ENCODE data around the gene DNAH3.
"Not testable (repeated sequence)": the region's sequence is repeated elsewhere in the genome, so short reads cannot be mapped to it uniquely, and the experiment has no call there.

The DNAH3 gene

DNA sequence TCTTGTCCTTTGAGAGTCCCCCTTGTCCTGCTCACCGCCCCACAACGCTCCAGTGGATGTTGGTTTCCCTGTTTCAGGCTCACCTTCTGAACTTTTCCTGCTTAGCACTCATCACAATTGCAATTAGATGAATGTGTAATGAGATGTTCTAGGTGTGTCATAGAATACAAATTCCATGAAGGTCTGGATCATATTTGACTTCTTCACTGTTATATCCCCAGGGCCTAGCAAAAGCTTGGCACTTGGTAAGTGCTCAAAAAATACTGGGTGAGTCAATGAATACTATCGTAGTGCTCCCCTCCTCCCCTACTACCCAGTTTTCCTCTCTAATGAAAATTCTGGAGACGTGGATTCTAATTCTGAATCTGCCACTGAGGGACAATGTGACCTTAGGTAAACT is 33.1 kb downstream of the DNAH3 start:
- Histone ChIP-seq H3K27ac (no peak overlapping the region), H3K4me3 (no peak overlapping the region)
- TF ChIP-seq, protein P1, sequence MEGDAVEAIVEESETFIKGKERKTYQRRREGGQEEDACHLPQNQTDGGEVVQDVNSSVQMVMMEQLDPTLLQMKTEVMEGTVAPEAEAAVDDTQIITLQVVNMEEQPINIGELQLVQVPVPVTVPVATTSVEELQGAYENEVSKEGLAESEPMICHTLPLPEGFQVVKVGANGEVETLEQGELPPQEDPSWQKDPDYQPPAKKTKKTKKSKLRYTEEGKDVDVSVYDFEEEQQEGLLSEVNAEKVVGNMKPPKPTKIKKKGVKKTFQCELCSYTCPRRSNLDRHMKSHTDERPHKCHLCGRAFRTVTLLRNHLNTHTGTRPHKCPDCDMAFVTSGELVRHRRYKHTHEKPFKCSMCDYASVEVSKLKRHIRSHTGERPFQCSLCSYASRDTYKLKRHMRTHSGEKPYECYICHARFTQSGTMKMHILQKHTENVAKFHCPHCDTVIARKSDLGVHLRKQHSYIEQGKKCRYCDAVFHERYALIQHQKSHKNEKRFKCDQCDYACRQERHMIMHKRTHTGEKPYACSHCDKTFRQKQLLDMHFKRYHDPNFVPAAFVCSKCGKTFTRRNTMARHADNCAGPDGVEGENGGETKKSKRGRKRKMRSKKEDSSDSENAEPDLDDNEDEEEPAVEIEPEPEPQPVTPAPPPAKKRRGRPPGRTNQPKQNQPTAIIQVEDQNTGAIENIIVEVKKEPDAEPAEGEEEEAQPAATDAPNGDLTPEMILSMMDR (IDR thresholded peaks at IDR 0.05), result no peak
- DNase-seq (ENCODE audit: low spot score), result no peak

DNA sequence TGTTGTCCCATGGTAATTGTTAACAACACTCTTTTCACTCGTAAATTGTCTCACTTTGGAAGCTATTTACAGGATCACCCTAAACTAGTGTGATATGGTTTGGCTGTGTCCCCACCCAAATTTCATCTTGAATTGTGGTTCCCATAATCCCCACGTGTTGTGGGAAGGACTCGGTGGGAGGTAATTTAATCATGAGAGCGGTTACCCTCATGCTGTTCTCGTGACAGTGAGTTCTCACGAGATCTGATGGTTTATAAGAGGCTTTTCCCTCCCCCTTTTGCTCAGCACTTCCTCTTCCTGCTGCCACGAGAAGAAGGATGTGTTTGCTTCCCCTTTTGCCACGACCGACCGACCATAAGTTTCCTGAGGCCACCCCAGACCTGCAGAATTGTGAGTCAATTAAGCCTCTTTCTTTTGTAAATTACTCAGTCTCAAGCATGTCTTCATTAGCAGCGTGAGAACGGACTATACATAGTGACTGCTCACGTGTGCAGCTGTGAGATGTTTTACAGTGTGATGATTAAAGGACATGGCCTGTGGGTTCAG is 34.4 kb downstream of the DNAH3 start:
- H3K4me3 ChIP-seq, result peak overlapping the region; percentile 17
- no peak for DNase-seq (ENCODE audit: low spot score)
- TF ChIP-seq, protein P1 (IDR thresholded peaks at IDR 0.05), result no peak

DNA sequence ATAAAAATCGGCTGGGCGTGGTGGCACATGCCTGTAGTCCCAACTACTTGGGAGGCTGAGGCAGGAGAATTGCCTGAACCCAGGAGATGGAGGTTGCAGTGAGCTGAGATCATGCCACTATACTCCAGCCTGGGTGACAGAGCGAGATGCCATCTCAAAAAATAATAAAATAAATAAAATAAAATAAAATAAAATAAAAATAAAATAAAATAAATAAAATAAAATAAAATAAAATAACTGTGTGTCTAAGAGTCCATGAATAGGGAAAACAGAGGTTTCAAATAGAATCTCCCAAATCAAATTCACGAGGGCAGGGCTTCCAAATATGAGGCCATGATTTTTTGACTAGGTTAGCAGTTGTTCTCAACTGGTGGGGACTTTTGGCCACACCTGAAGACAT is 35.1 kb downstream of the DNAH3 start:
- not testable (repeated sequence) for H3K4me3 ChIP-seq; DNase-seq (ENCODE audit: low spot score); H3K27ac ChIP-seq

More for the DNA sequence above, 34.4 kb downstream of the DNAH3 start:
- no peak overlapping the region for H3K27ac ChIP-seq

DNA sequence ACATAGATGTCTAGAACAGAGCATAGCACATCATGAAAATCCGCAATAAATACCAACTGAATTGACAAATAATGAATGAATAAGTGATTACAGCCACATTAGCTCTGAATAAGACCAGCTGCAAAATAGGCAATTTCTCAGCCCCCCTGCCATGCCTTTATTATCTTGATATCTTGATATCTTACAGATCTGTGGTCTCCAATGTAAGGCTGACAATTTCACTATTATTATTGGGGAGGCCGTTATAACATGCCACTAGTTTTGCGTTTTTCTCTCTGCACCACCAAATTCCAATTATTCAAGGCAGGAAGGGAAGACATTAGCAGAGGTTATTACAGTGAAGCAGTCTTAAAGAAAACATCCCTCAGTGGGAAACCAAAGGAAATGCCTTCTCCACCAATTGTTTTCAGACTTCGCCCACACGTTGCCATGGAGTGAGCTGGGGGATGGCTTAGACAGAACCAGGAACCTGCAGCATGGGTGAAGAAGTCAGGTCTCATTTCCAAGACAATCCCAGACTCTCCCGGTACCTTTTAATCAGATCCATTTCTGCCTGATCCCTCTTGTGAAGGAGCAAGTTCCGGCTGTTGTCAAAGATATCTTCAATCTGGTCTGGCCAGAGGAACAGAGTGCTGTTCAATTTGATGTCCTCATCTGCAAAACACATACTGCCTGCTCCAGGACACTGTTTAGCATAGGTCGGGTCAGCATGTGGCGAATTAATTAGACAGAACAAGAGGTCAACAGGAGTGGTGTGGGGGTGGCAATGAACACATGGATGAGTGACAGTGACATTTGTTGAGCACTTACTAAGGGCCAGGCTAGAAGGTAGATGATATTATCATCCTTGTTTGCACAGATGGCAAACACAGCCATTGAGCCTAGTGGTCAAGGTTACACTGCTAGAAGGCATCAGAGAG is 46.4 kb downstream of the DNAH3 start:
- TF ChIP-seq, protein P1 (IDR thresholded peaks at IDR 0.05), result no peak
- Histone ChIP-seq H3K27ac (no peak overlapping the region), H3K4me3 (no peak overlapping the region)
- no peak for DNase-seq (ENCODE audit: low spot score)

DNA sequence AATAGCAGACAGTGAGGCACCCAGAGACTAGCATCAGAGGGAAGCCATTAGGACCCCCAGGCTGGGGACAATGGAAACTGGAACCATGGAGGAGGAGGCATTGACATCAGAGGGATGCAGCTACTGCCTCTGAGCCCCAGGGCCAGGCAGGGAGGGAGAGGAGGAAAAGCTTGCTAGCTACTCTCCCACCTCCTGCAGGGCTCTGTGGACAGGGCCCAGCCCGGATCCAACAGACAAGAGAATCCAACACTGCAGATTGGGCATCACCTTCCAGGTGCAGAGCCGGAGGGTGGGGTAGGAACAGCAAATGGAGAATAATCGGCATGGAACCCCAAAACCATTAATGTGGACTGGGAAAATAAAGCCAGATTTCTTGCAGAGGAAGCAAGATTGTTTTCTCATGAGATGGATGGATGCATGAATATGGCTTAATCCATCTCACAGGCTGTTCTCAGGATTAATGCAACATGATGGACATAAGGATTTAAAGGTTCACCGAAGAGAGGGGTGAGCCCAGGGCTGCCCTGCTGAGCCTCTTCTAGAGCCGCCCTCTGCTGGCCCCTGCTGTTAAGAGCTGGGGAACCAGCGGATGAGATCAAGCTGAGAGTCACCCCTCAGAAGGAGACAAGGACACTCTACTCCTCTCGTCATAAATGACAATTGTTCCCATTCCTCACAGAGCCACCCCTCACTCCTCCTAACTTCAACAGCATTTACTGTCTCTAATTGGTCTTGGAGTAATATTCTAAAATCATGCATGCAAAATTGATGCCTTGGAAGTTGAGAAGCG is 48.8 kb downstream of the DNAH3 start:
- Histone ChIP-seq H3K4me3 (no peak overlapping the region), H3K27ac (no peak overlapping the region)
- TF ChIP-seq, protein P1 (IDR thresholded peaks at IDR 0.05), result no peak
- no peak for DNase-seq (ENCODE audit: low spot score)

DNA sequence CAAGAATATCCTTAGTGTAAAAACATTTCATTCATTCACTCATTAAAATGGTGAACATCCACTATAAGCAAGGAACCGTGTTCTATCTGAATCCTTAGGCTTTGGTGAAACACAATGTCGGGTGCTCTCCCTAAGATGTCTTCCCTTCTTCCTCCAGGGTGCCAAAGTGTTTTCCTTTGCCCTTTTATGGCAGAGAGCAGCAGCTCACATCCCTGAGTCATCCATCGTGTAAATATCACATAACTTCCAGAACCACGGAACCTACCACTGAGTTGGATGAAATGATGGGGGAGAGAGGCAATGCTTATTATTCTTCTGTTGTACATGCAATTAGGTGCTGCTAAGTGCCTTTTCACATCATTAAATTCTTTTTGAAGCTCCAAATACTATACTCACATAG is 50.2 kb downstream of the DNAH3 start:
- TF ChIP-seq, protein P1 (IDR thresholded peaks at IDR 0.05), result no peak
- Histone ChIP-seq H3K27ac (no peak overlapping the region), H3K4me3 (no peak overlapping the region)
- DNase-seq (ENCODE audit: low spot score), result no peak

DNA sequence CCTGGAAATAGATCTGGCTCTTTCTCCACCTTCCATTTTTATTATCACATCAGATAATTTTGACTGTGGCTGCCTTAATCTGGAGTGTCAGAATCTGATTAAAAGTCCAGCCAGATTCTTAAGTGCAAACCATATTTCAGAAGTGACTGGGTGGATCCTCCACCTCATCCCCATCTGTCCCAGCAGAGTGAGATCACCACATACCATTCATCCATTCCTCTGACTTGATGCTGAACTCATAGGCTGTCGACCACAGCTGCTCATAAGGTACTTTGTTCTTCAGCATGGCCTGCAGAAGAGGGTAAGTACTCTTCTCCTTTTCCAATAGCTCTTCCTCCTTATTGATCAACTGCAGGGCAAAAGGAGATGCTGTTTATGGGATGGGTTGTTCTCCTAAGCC is 53.5 kb downstream of the DNAH3 start:
- DNase-seq (ENCODE audit: low spot score), result no peak
- Histone ChIP-seq H3K4me3 (no peak overlapping the region), H3K27ac (no peak overlapping the region)
- TF ChIP-seq, protein P1 (IDR thresholded peaks at IDR 0.05), result no peak

DNA sequence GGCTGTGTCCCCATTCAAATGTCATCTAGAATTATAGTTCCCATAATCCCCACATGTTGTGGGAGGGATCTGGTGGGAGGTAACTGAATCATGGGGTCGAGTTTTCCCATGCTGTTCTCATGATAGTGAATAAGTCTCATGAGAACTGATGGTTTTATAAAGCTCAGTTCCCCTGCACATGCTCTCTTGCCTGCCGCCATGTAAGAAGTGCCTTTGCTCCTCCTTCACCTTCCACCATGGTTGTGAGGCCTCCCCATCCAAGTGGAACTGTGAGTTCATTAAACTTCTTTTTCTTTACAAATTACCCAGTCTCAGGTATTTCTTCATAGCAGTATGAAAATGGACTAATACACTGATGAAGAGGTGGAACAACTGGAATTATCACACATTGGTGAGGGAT is 55.9 kb downstream of the DNAH3 start:
- H3K27ac ChIP-seq; DNase-seq (ENCODE audit: low spot score); H3K4me3 ChIP-seq: not testable (repeated sequence)

Data from coronary artery (tissue), 2 donors.